ENCODE results near the gene SNX20.

- TF ChIP-seq CTCF (IDR thresholded peaks at IDR 0.05; ENCODE audit: insufficient read depth, low read length, poor library complexity, severe bottlenecking), result no peak
- no peak for TF ChIP-seq EZH2phosphoT487 (conservative IDR thresholded peaks at IDR 0.05; ENCODE audit: low read length)
These were observed 10.6 kb downstream of the SNX20 start for GRCh38 chr16:50670476-50670875.

Measured in SU-DHL-6 (cell line).